Parathyroid adenoma (tissue), 2 donors: ENCODE results near the gene CDH4.

Experiments used
- H2AFZ ChIP-seq: fragments of 300-600 bp; sonication (generic); one replicate; pipeline ENCODE4 v1.7.0; 2017; ENCODE audit warnings: antibody characterized with exemption, mild to moderate bottlenecking
- H3K27ac ChIP-seq: fragments of 300-600 bp; sonication (generic); one replicate; pipeline ENCODE4 v1.7.0; 2017
- H3K27me3 ChIP-seq: fragments of 300-600 bp; sonication (generic); one replicate; pipeline ENCODE4 v1.7.0; 2017; ENCODE audit warnings: low read length; ENCODE audit not compliant: control insufficient read depth, insufficient read depth
- H3K36me3 ChIP-seq: fragments of 300-600 bp; sonication (generic); one replicate; pipeline ENCODE4 v1.7.0; 2017; ENCODE audit warnings: low read length; ENCODE audit not compliant: control insufficient read depth, insufficient read depth
- H3K4me1 ChIP-seq: fragments of 300-600 bp; sonication (generic); one replicate; pipeline ENCODE4 v1.7.0; 2017; ENCODE audit warnings: control low read depth
- H3K4me2 ChIP-seq: fragments of 300-600 bp; sonication (generic); one replicate; pipeline ENCODE4 v1.7.0; 2017; ENCODE audit warnings: low read length
- H3K4me3 ChIP-seq: fragments of 300-600 bp; sonication (generic); one replicate; pipeline ENCODE4 v1.7.0; 2017; ENCODE audit warnings: low read depth, low read length
- H3K79me2 ChIP-seq: fragments of 300-600 bp; sonication (generic); one replicate; pipeline ENCODE4 v1.7.0; 2017; ENCODE audit warnings: control low read depth
- H3K9ac ChIP-seq: fragments of 300-600 bp; sonication (generic); one replicate; pipeline ENCODE4 v1.7.0; 2017; ENCODE audit warnings: mild to moderate bottlenecking
- H3K9me3 ChIP-seq: fragments of 300-600 bp; sonication (generic); one replicate; pipeline ENCODE4 v1.7.0; 2017; ENCODE audit warnings: low read length; ENCODE audit not compliant: control insufficient read depth
- CTCF ChIP-seq: fragments of 300-600 bp; sonication (generic); IDR thresholded peaks from one replicate; pipeline ENCODE4 v1.7.0; 2017; ENCODE audit warnings: antibody characterized with exemption, mild to moderate bottlenecking
- donor health status: primary hyperparathyroidism.

CDH4 gene

DNA sequence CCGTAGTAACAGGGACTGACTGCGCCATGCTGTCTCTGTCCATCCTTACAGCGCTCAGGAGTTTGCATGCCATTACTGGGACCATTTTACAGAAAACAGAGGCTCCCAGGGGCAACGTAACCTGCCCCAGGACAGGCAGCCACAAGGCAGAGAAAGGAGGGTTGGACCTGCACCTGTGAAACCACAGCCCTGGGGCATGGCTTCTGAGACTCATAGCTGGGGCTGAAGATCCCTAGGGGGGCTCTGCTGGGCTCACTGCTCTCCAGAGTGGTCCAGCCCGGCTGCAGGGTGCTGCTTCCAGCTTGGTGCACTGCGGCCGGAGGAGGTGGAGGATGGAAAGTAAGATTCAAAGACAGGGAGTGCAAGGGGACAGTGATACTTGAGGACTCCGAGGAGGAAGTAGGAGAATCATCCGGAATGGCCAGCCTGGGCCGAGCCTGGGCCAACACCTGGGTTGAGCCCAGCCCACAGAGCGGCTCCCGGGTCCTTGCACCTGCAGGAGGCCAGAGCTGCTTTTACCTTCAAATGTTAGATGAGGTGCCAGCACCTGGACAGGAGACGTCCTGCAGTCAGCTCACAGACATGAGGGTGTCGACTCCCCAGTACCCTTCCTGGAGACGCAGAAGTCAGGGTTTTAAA lies 183.2 kb downstream of the CDH4 start:
- no peak overlapping the region for H3K4me2 ChIP-seq
- H3K36me3 ChIP-seq = no peaks in the 10 kb centered on the region
- no peak overlapping the region for H3K9ac ChIP-seq
- H3K9me3 ChIP-seq = no peaks in the 10 kb centered on the region
- no peak overlapping the region for H3K4me3 ChIP-seq
- no peaks in the 10 kb centered on the region for H3K4me1 ChIP-seq
- H3K79me2 ChIP-seq = no peaks in the 10 kb centered on the region
- no peak overlapping the region for H3K27ac ChIP-seq
- no peak for TF ChIP-seq CTCF
- no peak overlapping the region for H2AFZ ChIP-seq
- H3K27me3 ChIP-seq = no peaks in the 10 kb centered on the region

DNA sequence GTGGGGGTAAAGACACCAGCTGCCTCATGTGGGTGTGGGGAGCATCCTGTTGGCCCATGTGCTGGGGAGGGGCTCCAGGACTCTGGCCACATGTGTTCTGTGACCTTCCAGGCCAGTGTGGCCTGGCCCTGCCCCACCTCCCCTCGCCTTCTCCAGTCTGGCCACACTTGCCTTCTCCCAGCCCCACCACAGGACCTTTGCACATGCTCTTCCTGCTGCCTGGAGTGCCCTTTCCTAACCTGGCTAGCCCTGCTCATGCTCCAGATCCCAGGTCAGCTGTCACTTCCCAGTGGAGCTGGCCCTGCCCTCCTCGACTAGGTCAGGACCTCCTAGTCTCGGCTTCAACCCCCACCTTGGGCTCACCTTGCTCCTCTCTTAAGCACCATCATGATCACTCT lies 183.8 kb downstream of the CDH4 start:
- Histone ChIP-seq H3K27me3 (no peaks in the 10 kb centered on the region), H3K4me2 (no peak overlapping the region)

GRCh38 chr20:61436283-61436666 lies 184.2 kb downstream of the CDH4 start:
- Histone ChIP-seq H3K27me3 (no peaks in the 10 kb centered on the region), H3K4me3 (no peak overlapping the region), H3K36me3 (no peaks in the 10 kb centered on the region), H3K27ac (no peak overlapping the region), H3K4me1 (no peaks in the 10 kb centered on the region), H3K9me3 (no peaks in the 10 kb centered on the region), H2AFZ (no peak overlapping the region), H3K4me2 (no peak overlapping the region), H3K9ac (no peak overlapping the region), H3K79me2 (no peaks in the 10 kb centered on the region)
- TF ChIP-seq CTCF = no peak

More for the DNA sequence above, 183.8 kb downstream of the CDH4 start:
- Histone ChIP-seq H3K4me1 (no peaks in the 10 kb centered on the region), H3K27ac (no peak overlapping the region), H3K9ac (no peak overlapping the region), H3K4me3 (no peak overlapping the region), H3K79me2 (no peaks in the 10 kb centered on the region), H3K36me3 (no peaks in the 10 kb centered on the region), H3K9me3 (no peaks in the 10 kb centered on the region), H2AFZ (no peak overlapping the region)
- TF ChIP-seq CTCF = no peak

GRCh38 chr20:61436667-61437279 lies 184.7 kb downstream of the CDH4 start:
- Histone ChIP-seq H3K36me3 (no peaks in the 10 kb centered on the region), H3K4me2 (no peak overlapping the region), H3K4me3 (no peak overlapping the region), H3K27ac (no peak overlapping the region), H3K9me3 (no peaks in the 10 kb centered on the region), H2AFZ (no peak overlapping the region), H3K79me2 (no peaks in the 10 kb centered on the region), H3K9ac (no peak overlapping the region), H3K4me1 (no peaks in the 10 kb centered on the region), H3K27me3 (no peaks in the 10 kb centered on the region)
- TF ChIP-seq CTCF = no peak
